GM19455 (cell line): Measurements from ENCODE around the gene PDE4D.
"Not testable (repeated sequence)": the region's sequence is repeated elsewhere in the genome, so short reads cannot be mapped to it uniquely, and the experiment has no call there.

Source experiments
- ATAC-seq: cut with Tn5 transposase; IDR thresholded peaks from one replicate; pipeline ENCODE4 v1.9.1; 2021; ENCODE audit not compliant: unreplicated experiment

The PDE4D gene

GRCh38 chr5:59064293-59064692 is 829.2 kb downstream of the PDE4D start:
- no peak for ATAC-seq

- no peak for ATAC-seq
Observed at GRCh38 chr5:59062986-59063683, 830.4 kb downstream of the PDE4D start.

GRCh38 chr5:59061377-59061776 is 832.1 kb downstream of the PDE4D start:
- ATAC-seq, result no peak

- ATAC-seq, result no peak
Observed at GRCh38 chr5:59058969-59059687, 834.4 kb downstream of the PDE4D start.

- no peak for ATAC-seq
Observed at GRCh38 chr5:59058237-59058636, 835.3 kb downstream of the PDE4D start.

GRCh38 chr5:59056599-59056998 is 836.9 kb downstream of the PDE4D start:
- not testable (repeated sequence) for ATAC-seq

GRCh38 chr5:59055745-59056448 is 837.6 kb downstream of the PDE4D start:
- ATAC-seq, result no peak

- ATAC-seq, result no peak
Observed at GRCh38 chr5:59054963-59055528, 838.5 kb downstream of the PDE4D start.

- no peak for ATAC-seq
Observed at GRCh38 chr5:59051951-59052350, 841.6 kb downstream of the PDE4D start.

GRCh38 chr5:59049095-59049494 is 844.4 kb downstream of the PDE4D start:
- no peak for ATAC-seq

GRCh38 chr5:59042201-59043055 is 851.1 kb downstream of the PDE4D start:
- ATAC-seq, result no peak

GRCh38 chr5:59041355-59041754 is 852.2 kb downstream of the PDE4D start:
- no peak for ATAC-seq

- no peak for ATAC-seq
Observed at GRCh38 chr5:59040804-59041201, 852.7 kb downstream of the PDE4D start.

- no peak for ATAC-seq
Observed at GRCh38 chr5:59040024-59040803, 853.3 kb downstream of the PDE4D start.

GRCh38 chr5:59039296-59040023 is 854.1 kb downstream of the PDE4D start:
- ATAC-seq, result peak; percentile 75

GRCh38 chr5:59038798-59039295 is 854.7 kb downstream of the PDE4D start:
- no peak for ATAC-seq

GRCh38 chr5:59037941-59038797 is 855.4 kb downstream of the PDE4D start:
- no peak for ATAC-seq

GRCh38 chr5:59037453-59037852 is 856.1 kb downstream of the PDE4D start:
- ATAC-seq, result no peak
